CD4-positive, alpha-beta memory T cell (primary cell): ENCODE results near the gene DTX2. TPM values are rescaled to one million over a fixed set of nuclear protein-coding genes. Genes with fewer than 3 reads are reported as not detected.
"Not testable (repeated sequence)": the region's sequence is repeated elsewhere in the genome, so short reads cannot be mapped to it uniquely, and the experiment has no call there.

Experiments
- CTCF ChIA-PET: fragments of 350-600 bp; sonication (Branson Sonifier 250); formaldehyde crosslinking; loops from one replicate; lab custom pipeline; 2021; ENCODE audit warnings: inconsistent platforms; ENCODE audit not compliant: partially characterized antibody; lab: Charles Lee
- POLR2A ChIA-PET: fragments of 350-600 bp; sonication (Branson Sonifier 250); formaldehyde crosslinking; loops from one replicate; lab custom pipeline; 2021; ENCODE audit not compliant: partially characterized antibody; lab: Charles Lee
- DNase-seq, 5 donors: peaks; one replicate each; pipeline versions ENCODE4 v3.0.0 to v3.0.0-alpha.2; 2020 to 2022; ENCODE audit warnings: mixed read lengths in 1 of 5
- H3K27ac ChIP-seq: one replicate; pipeline ENCODE4 v1.7.0; 2013; ENCODE audit warnings: low read depth, low read length
- H3K27me3 ChIP-seq: 2 replicates; pipeline ENCODE4 v1.7.0; 2013; ENCODE audit warnings: mild to moderate bottlenecking, low read length, moderate library complexity; ENCODE audit not compliant: insufficient read depth
- H3K36me3 ChIP-seq: 2 replicates; pipeline ENCODE4 v1.7.0; 2013; ENCODE audit warnings: mild to moderate bottlenecking, low read length, moderate library complexity; ENCODE audit not compliant: insufficient read depth
- H3K4me1 ChIP-seq: 2 replicates; pipeline ENCODE4 v1.7.0; 2013; ENCODE audit warnings: mild to moderate bottlenecking, low read length, moderate library complexity; ENCODE audit not compliant: insufficient read depth
- H3K4me3 ChIP-seq, 2 donors: one replicate each; pipeline ENCODE4 v1.7.0; 2013; ENCODE audit warnings: low read length in 2 of 2, mild to moderate bottlenecking in 1 of 2
- H3K9me3 ChIP-seq, 2 donors: one replicate each; pipeline ENCODE4 v1.7.0; 2013; ENCODE audit warnings: low read length in 2 of 2, control low read depth in 1 of 2; ENCODE audit not compliant: control insufficient read depth in 1 of 2
- H3K27ac Mint-ChIP-seq, 7 donors: one replicate each; pipeline ENCODE4 v1.8.0; 2020 to 2021; ENCODE audit warnings: mixed read lengths in 7 of 7, mild to moderate bottlenecking in 6 of 7, inconsistent platforms in 3 of 7, moderate library complexity in 3 of 7
- H3K27me3 Mint-ChIP-seq, 2 donors: one replicate each; pipeline ENCODE4 v1.8.0; 2020 to 2021; ENCODE audit warnings: mixed read lengths in 2 of 2
- H3K36me3 Mint-ChIP-seq, 2 donors: one replicate each; pipeline ENCODE4 v1.8.0; 2020 to 2021; ENCODE audit warnings: mixed read lengths in 2 of 2, inconsistent platforms in 1 of 2, mild to moderate bottlenecking in 1 of 2
- H3K4me1 Mint-ChIP-seq, 4 donors: one replicate each; pipeline ENCODE4 v1.8.0; 2020 to 2021; ENCODE audit warnings: mixed read lengths in 4 of 4, mild to moderate bottlenecking in 1 of 4
- H3K4me3 Mint-ChIP-seq, 8 donors: one replicate each; pipeline ENCODE4 v1.8.0; 2020 to 2021; ENCODE audit warnings: mixed read lengths in 8 of 8, mild to moderate bottlenecking in 7 of 8, moderate library complexity in 6 of 8, inconsistent platforms in 3 of 8
- H3K9me3 Mint-ChIP-seq, 8 donors: one replicate each; pipeline ENCODE4 v1.8.0; 2020 to 2021; ENCODE audit warnings: mixed read lengths in 8 of 8, mild to moderate bottlenecking in 5 of 8, inconsistent platforms in 3 of 8, moderate library complexity in 1 of 8
- intact Hi-C: fragments of 100-400 bp; cut with micrococcal nuclease; formaldehyde crosslinking; loops from one replicate; pipeline ENCODE4 v1.15.1; 2023
- polyA plus RNA-seq, 2 donors: library from polyadenylated mRNA; unstranded; fragments of 300-500 nt; fragmentation: Illumina TruSeq; gene quantifications; one replicate each; pipeline ENCODE4 v1.2.3, GENCODE V29; 2021
- total RNA-seq, 2 experiments: library from RNA; stranded (reverse); gene quantifications; one replicate each; pipeline ENCODE4 v1.2.3, GENCODE V29; 2021

DTX2 gene
- total and polyA plus RNA-seq, 4 experiments from 2014 or later = 4.7 to 47.6 (median 30.4) TPM

DNA sequence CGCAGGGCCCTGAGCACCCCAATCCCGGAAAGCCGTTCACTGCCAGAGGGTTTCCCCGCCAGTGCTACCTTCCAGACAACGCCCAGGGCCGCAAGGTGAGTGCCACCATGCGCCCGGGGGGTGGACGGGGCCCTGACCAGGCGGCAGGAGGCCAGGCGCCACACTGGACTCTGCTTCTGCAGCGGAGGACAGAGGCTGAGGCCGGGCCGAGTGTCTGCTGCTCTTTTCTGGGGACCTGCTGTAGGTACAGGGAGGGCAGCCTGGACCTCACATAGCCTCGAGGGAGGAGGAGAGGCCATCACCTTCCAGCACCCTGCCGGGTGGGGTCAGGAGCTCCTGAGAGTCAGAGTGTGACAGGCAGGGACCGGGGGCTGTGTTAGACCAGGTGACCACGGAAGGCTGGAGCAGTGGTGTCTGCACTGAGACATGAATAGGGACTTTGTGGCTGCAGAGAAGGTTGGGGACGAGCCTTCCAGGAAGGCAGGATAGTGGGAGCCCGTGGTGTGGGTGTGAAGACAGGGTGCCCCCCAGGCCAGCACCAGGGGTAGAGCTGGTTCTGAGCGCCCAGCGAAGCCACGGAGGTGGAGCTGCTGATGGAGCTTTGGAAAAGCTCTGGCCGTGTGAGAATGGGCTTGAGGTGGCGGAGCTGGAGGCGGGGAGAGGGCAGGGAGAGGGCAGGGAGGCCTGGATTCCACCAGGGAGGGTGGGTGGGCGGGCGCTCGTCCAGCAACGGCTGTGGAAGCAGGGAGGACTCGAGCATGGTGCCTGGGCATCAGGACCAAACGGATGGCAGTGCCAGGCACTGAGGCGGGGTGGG is 43.0 kb downstream of the DTX2 start:
- POLR2A ChIA-PET, H3K27me3 ChIP-seq, H3K4me1 Mint-ChIP-seq, H3K27ac Mint-ChIP-seq, intact Hi-C loops, H3K27me3 Mint-ChIP-seq, H3K27ac ChIP-seq, DNase-seq, H3K36me3 ChIP-seq, H3K4me3 ChIP-seq, H3K4me1 ChIP-seq, H3K9me3 ChIP-seq, H3K4me3 Mint-ChIP-seq, CTCF ChIA-PET, H3K9me3 Mint-ChIP-seq: not testable (repeated sequence)
- peaks cover 3 to 21% of the 10 kb centered on the region in 2 donors for H3K36me3 Mint-ChIP-seq

- no peaks in the 10 kb centered on the region for H3K36me3 ChIP-seq
- H3K9me3 ChIP-seq = no peaks in the 10 kb centered on the region
- POLR2A ChIA-PET = no interaction called here
- CTCF ChIA-PET = no interaction called here
- peaks cover 3 to 21% of the 10 kb centered on the region in 2 donors for H3K36me3 Mint-ChIP-seq
- no peaks in the 10 kb centered on the region for H3K9me3 Mint-ChIP-seq
- H3K27ac Mint-ChIP-seq = no peak overlapping the region
- no peaks in the 10 kb centered on the region for H3K27me3 Mint-ChIP-seq
- no peak overlapping the region for H3K4me3 ChIP-seq
- DNase-seq = no peak
- no peaks in the 10 kb centered on the region for H3K27me3 ChIP-seq
- H3K4me1 ChIP-seq = no peaks in the 10 kb centered on the region
- no peak overlapping the region for H3K4me3 Mint-ChIP-seq
- intact Hi-C loops = no loop called here
- H3K4me1 Mint-ChIP-seq = peaks cover 0 to 2% (median under 1%) of the 10 kb centered on the region in 4 donors
- no peak overlapping the region for H3K27ac ChIP-seq
These were observed 43.9 kb downstream of the DTX2 start for GRCh38 chr7:76505168-76506080.

DNA sequence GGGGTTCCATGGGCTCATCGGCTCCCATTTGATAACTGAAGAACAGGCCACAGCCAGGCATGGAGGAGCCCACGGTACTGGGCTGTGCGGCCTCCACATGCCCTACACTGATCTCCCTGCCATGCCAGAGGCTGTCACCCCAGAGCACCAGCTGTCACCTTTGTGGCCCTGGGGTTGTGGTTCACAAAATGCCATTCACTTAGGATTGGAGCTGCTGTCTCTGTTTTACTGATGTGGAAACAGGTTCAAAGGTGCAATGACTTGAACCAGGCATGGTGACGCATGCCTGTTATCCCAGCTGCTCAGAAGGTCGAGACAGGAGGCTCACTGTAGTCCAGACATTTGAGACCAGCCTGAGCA is 44.6 kb downstream of the DTX2 start:
- Mint-ChIP-seq H3K4me3 (no peak overlapping the region), H3K27me3 (no peaks in the 10 kb centered on the region), H3K4me1 (peaks cover 0 to 2% (median under 1%) of the 10 kb centered on the region in 4 donors), H3K9me3 (no peaks in the 10 kb centered on the region), H3K27ac (no peak overlapping the region), H3K36me3 (peaks cover 3 to 18% of the 10 kb centered on the region in 2 donors)
- CTCF ChIA-PET = no interaction called here
- Histone ChIP-seq H3K4me1 (no peaks in the 10 kb centered on the region), H3K36me3 (no peaks in the 10 kb centered on the region), H3K27ac (no peak overlapping the region), H3K27me3 (no peaks in the 10 kb centered on the region), H3K9me3 (no peaks in the 10 kb centered on the region), H3K4me3 (no peak overlapping the region)
- intact Hi-C loops = no loop called here
- POLR2A ChIA-PET = interaction anchor here (0.6 kb wide), 1 partner anchor 78 kb away, joined by 5 read pairs; no protein-coding TSS in a partner anchor
- no peak for DNase-seq

DNA sequence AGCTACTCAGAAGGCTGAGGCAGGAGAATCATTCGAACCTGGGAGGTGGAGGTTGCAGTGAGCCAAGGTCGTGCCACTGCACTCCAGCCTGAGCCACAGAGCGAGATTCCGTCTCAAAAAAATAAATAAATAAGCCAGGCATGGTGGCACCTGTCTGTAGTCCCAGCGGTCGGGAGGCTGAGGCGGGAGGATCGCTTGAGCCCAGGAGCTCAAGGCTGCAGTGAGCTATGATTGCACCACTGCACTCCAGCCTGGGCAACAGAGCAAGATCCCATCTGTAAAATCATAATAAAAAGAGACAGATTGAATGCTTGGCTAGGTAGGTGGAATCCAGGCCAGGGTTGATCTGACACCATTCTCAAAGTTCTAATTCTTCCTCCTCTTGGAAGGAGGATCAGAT is 45.1 kb downstream of the DTX2 start:
- H3K4me3 Mint-ChIP-seq, H3K27me3 Mint-ChIP-seq, H3K9me3 Mint-ChIP-seq, H3K4me1 Mint-ChIP-seq, DNase-seq, CTCF ChIA-PET, H3K27ac ChIP-seq, H3K27me3 ChIP-seq, intact Hi-C loops, H3K4me1 ChIP-seq, H3K4me3 ChIP-seq, H3K9me3 ChIP-seq, H3K36me3 ChIP-seq: not testable (repeated sequence)
- peak overlapping the region in 1 of 7 donors; percentile 36 for H3K27ac Mint-ChIP-seq
- POLR2A ChIA-PET = interaction anchor here (0.6 kb wide), 1 partner anchor 79 kb away, joined by 5 read pairs; no protein-coding TSS in a partner anchor
- H3K36me3 Mint-ChIP-seq = peaks cover 3 to 13% of the 10 kb centered on the region in 2 donors

DNA sequence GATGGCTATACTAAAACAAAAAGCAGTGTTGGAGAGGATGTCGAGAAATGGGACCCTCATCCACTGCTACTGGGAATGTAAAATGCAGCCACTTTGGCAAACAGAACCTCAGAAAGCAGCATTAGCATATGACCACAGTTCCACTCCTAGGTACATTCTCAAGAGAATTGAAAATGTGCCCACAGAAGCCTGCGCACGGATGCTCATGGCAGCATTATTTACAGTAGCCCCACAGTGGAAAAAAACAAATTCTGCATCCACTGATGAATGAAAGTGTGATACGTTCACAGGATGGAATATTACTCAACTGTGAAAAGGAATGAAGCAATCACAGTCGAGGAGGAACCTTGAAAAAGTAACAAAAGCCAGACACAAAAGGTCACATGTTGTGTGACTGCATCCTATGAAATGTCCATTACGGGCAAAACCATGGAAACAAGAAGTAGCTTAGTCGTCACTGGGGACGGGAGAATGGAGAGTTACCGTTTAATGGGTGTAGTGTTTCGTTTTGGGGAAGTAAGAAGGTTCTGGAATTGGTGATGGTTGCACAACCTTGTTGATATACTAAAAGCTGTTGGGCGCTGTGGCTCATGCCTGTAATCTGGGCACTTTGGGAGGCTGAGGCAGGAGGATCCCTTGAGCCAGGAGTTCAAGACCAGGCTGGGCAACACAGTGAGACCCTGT is 46.4 kb downstream of the DTX2 start:
- H3K4me1 Mint-ChIP-seq = peaks cover 0 to 2% (median under 1%) of the 10 kb centered on the region in 4 donors
- Histone ChIP-seq H3K27me3 (no peaks in the 10 kb centered on the region), H3K9me3 (no peaks in the 10 kb centered on the region), H3K27ac (no peak overlapping the region), H3K36me3 (no peaks in the 10 kb centered on the region), H3K4me1 (no peaks in the 10 kb centered on the region), H3K4me3 (no peak overlapping the region)
- ChIA-PET CTCF (no interaction called here), POLR2A (no interaction called here)
- no peaks in the 10 kb centered on the region for H3K27me3 Mint-ChIP-seq
- H3K4me3 Mint-ChIP-seq = no peak overlapping the region
- intact Hi-C loops = no loop called here
- H3K9me3 Mint-ChIP-seq = no peaks in the 10 kb centered on the region
- H3K36me3 Mint-ChIP-seq = peaks cover 3 to 7% of the 10 kb centered on the region in 2 donors
- no peak overlapping the region for H3K27ac Mint-ChIP-seq
- no peak for DNase-seq

DNA sequence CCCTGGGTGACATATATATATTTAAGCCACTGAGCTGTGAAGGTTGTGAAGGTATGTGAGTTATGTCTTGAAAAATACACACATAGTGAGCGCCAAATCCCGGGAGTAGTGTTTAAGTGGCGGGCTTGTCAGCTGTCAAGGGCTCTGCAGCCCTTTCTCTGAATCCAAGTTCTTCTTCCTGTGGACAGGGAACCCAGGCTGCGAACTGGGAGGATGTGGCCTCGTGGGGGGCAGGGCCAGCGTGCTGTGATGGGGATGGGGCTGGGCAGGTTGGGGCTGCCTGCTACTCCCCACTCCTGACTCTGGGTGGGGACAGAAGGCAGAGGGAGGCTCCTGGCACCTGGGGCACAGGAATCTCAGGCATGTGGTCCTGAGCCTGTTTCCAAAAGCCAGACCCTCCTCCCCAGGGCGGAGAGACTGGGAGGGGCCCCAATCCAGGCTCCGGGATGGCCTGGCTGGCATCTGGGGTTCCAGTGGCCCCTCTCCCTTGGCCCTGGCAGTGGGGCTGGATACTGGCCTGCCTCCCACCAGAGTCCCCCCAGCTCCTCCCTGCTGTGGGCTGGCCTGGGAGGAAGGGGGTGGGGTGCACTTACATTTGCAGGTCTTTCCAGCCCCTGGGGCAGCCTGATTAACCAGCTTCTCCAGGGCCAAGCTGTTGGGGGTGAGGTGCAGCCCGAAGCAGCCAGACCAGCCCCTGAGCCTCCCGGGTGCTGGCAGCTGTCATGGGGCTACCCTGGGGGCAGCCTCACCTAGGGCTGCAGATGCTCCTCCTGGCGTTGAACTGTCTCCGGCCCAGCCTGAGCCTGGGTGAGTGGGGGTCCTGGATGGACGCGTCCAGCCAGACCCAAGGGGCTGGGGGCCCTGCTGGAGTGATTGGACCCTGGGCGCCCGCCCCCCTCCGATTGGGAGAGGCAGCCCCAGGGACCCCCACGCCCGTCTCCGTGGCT is 48.7 kb downstream of the DTX2 start, which contains the start of gene UPK3B:
UPK3B (plus strand) TSS at position 622 of the 947 bp plus-strand sequence; CDS start at position 723, 101 bp downstream.
- POLR2A ChIA-PET = no interaction called here

More for the DNA sequence above, 48.7 kb downstream of the DTX2 start, which contains the start of gene UPK3B:
- H3K4me1 Mint-ChIP-seq = peaks cover 0 to 2% (median under 1%) of the 10 kb centered on the region in 4 donors
- DNase-seq = no peak
- H3K4me3 Mint-ChIP-seq = no peak within 1 kb of the TSS
- intact Hi-C loops = no loop called here
- H3K4me3 ChIP-seq = no peak within 1 kb of the TSS
- H3K27me3 ChIP-seq = no peaks in the 10 kb centered on the region
- H3K4me1 ChIP-seq = no peaks in the 10 kb centered on the region
- no peaks in the 10 kb centered on the region for H3K9me3 Mint-ChIP-seq
- no peaks in the 10 kb centered on the region for H3K27me3 Mint-ChIP-seq
- peaks cover 0 to 4% of the 10 kb centered on the region in 2 donors for H3K36me3 Mint-ChIP-seq
- H3K9me3 ChIP-seq = no peaks in the 10 kb centered on the region
- no peak within 1 kb of the TSS for H3K27ac Mint-ChIP-seq
- no peak within 1 kb of the TSS for H3K27ac ChIP-seq
- H3K36me3 ChIP-seq = no peaks in the 10 kb centered on the region
- CTCF ChIA-PET = no interaction called here
